Anterior cingulate cortex (tissue), 58 donors: Measurements from ENCODE around the gene IER5.
A peak's percentile ranks its signal among the peaks of the same experiment; 100 is the strongest.
"Not testable (repeated sequence)": the region's sequence is repeated elsewhere in the genome, so short reads cannot be mapped to it uniquely, and the experiment has no call there.

Source experiments
- DNase-seq, 58 donors: peaks; one replicate each; lab custom pipeline; 2025; lab: John Stamatoyannopoulos, UW

IER5 gene

GRCh38 chr1:181111559-181111958 lies 23.1 kb downstream of the IER5 start:
- no peak for DNase-seq

- DNase-seq: no peak
Measured at GRCh38 chr1:181112071-181112929, 23.8 kb downstream of the IER5 start.

- DNase-seq: no peak
Measured at GRCh38 chr1:181113059-181113641, 24.6 kb downstream of the IER5 start.

- DNase-seq: no peak
Measured at GRCh38 chr1:181114574-181115367, 26.3 kb downstream of the IER5 start.

GRCh38 chr1:181115368-181115684 lies 26.8 kb downstream of the IER5 start:
- no peak for DNase-seq

GRCh38 chr1:181115971-181116370 lies 27.5 kb downstream of the IER5 start:
- not testable (repeated sequence) for DNase-seq

GRCh38 chr1:181116819-181117390 lies 28.4 kb downstream of the IER5 start:
- no peak for DNase-seq

GRCh38 chr1:181117648-181118449 lies 29.3 kb downstream of the IER5 start:
- DNase-seq: peak in 1 of 58 donors; percentile 3

- peak in 9 of 58 donors; percentile 11 to 60 (median 34) for DNase-seq
Measured at GRCh38 chr1:181119093-181119989, 30.8 kb downstream of the IER5 start.

- DNase-seq: no peak
Measured at GRCh38 chr1:181120924-181121323, 32.4 kb downstream of the IER5 start.

GRCh38 chr1:181121498-181121897 lies 33.0 kb downstream of the IER5 start:
- DNase-seq: no peak

GRCh38 chr1:181122222-181122621 lies 33.7 kb downstream of the IER5 start:
- peak in 1 of 58 donors; percentile 36 for DNase-seq

GRCh38 chr1:181123173-181123572 lies 34.7 kb downstream of the IER5 start:
- no peak for DNase-seq

GRCh38 chr1:181124291-181124751 lies 35.8 kb downstream of the IER5 start:
- DNase-seq: peak in 1 of 58 donors; percentile 12

GRCh38 chr1:181126289-181126688 lies 37.8 kb downstream of the IER5 start:
- DNase-seq: no peak

GRCh38 chr1:181126871-181127587 lies 38.5 kb downstream of the IER5 start:
- peak in 1 of 58 donors; percentile 50 for DNase-seq

- DNase-seq: no peak
Measured at GRCh38 chr1:181127898-181128453, 39.5 kb downstream of the IER5 start.
